ENCODE results near the gene TTC12.

- TF ChIP-seq EZH2phosphoT487 (IDR thresholded peaks at IDR 0.05; ENCODE audit: borderline replicate concordance, low read depth) (no peak), PBX3 (IDR thresholded peaks at IDR 0.05) (no peak), RAD21 (IDR thresholded peaks at IDR 0.05; ENCODE audit: low read length) (no peak), CTCF (IDR thresholded peaks at IDR 0.05) (no peak), RFX5 (IDR thresholded peaks at IDR 0.05; ENCODE audit: low read length) (no peak), REST (IDR thresholded peaks at IDR 0.05; ENCODE audit: low read depth, low read length) (no peak), YY1 (IDR thresholded peaks at IDR 0.05; ENCODE audit: low read depth) (no peak)
These were observed 49.0 kb upstream of the TTC12 start for GRCh38 chr11:113265362-113265761.
